Body of pancreas (tissue), 4 donors: ENCODE data around the gene SLC39A8. TPM values are rescaled to one million over a fixed set of nuclear protein-coding genes. Genes with fewer than 3 reads are reported as not detected.

Experiments
- ATAC-seq: fragments of 150-250 bp; one replicate; pipeline ENCODE4 v1.9.1; 2016
- DNase-seq, 4 donors: peaks; one replicate each; pipeline ENCODE4 v3.0.0-alpha.2; 2019
- H3K27ac ChIP-seq, 4 donors: fragments of 200-600 bp; sonication (generic); 1 replicate in 3 of 4; 2 replicates in 1 of 4; pipeline versions ENCODE4 v1.5.1 to v1.6.1; 2016 to 2019; ENCODE audit warnings: mild to moderate bottlenecking in 1 of 4, mixed read lengths in 1 of 4, moderate library complexity in 1 of 4
- H3K27me3 ChIP-seq, 2 donors: fragments of 200-600 bp; sonication (generic); one replicate each; pipeline ENCODE4 v1.6.0; 2016; ENCODE audit warnings: mild to moderate bottlenecking in 1 of 2
- H3K36me3 ChIP-seq, 2 donors: fragments of 200-600 bp; sonication (generic); replicated peaks in 1 of 2; 2 replicates each; pipeline ENCODE4 v1.5.1; 2016; ENCODE audit warnings: low read depth in 2 of 2; ENCODE audit not compliant: insufficient read depth in 1 of 2
- H3K4me1 ChIP-seq: fragments of 200-600 bp; sonication (generic); one replicate; pipeline ENCODE4 v1.6.0; 2016
- H3K4me3 ChIP-seq, 2 donors: fragments of 200-600 bp; sonication (generic); 1 replicate in 1 of 2; 2 replicates in 1 of 2; pipeline ENCODE4 v1.5.1; 2016 to 2019
- H3K9me3 ChIP-seq, 3 donors: fragments of 200-600 bp; sonication (generic); 1 replicate in 2 of 3; 2 replicates in 1 of 3; pipeline ENCODE4 v1.5.1; 2016
- CTCF ChIP-seq, 7 experiments: fragments of 450-650 bp in 4 of 7; fragments of 200-600 bp in 3 of 7; sonication (generic) in 3 of 7; IDR thresholded peaks; one replicate each; pipeline ENCODE4 v1.5.1; 2016 to 2019; ENCODE audit warnings: antibody characterized with exemption in 7 of 7
- POLR2A ChIP-seq, 3 donors: fragments of 450-650 bp; IDR thresholded peaks; one replicate each; pipeline ENCODE4 v1.6.1; 2016; ENCODE audit warnings: antibody characterized with exemption in 3 of 3, mild to moderate bottlenecking in 2 of 3
- WGBS, 2 donors: methylation state at CpG; one replicate each; pipeline ENCODE4 v1.1.5; 2017; 5-methylcytosine and 5-hydroxymethylcytosine counted together
- intact Hi-C: fragments of 100-400 bp; cut with DNase I; formaldehyde crosslinking; loops from one replicate; pipeline ENCODE4 v1.15.1; 2023
- total RNA-seq, 2 donors: library from RNA; depleted of rRNA; stranded (reverse); fragments of >200 nt; gene quantifications; one replicate each; pipeline ENCODE4 v1.1.0, GENCODE V29; 2016

Gene SLC39A8
- total RNA-seq, 2 donors from 2014 or later, result 35.6 to 56.0 TPM

- H3K4me3 ChIP-seq, result no peak overlapping the region
- no peaks in the 10 kb centered on the region for H3K4me1 ChIP-seq
- H3K36me3 ChIP-seq, result no peaks in the 10 kb centered on the region
- peaks cover 0 to 3% (median 0%) of the 10 kb centered on the region in 3 donors for H3K9me3 ChIP-seq
- H3K27me3 ChIP-seq, result no peaks in the 10 kb centered on the region
- no peak for ATAC-seq
- intact Hi-C loops, result no loop called here
- no peak overlapping the region for H3K27ac ChIP-seq
- no peak for TF ChIP-seq CTCF (IDR thresholded peaks at IDR 0.05)
- TF ChIP-seq POLR2A (IDR thresholded peaks at IDR 0.05), result no peak
- DNase-seq, result no peak
- WGBS, 2 donors, result 63 to 81% methylated on average over 1 of the region's 1 CpG
Measured at GRCh38 chr4:102223461-102223860, 121.8 kb downstream of the SLC39A8 start.

GRCh38 chr4:102222838-102223409, 122.4 kb downstream of the SLC39A8 start:
- H3K27ac ChIP-seq, result no peak overlapping the region
- no peaks in the 10 kb centered on the region for H3K27me3 ChIP-seq
- H3K4me1 ChIP-seq, result no peaks in the 10 kb centered on the region
- no peak for DNase-seq
- TF ChIP-seq CTCF (IDR thresholded peaks at IDR 0.05), result no peak
- TF ChIP-seq POLR2A (IDR thresholded peaks at IDR 0.05), result no peak
- intact Hi-C loops, result no loop called here
- 37 to 41% methylated on average over 1 of the region's 1 CpG for WGBS, 2 donors
- H3K4me3 ChIP-seq, result no peak overlapping the region
- ATAC-seq, result no peak
- H3K36me3 ChIP-seq, result no peaks in the 10 kb centered on the region
- peaks cover 0 to 3% (median 0%) of the 10 kb centered on the region in 3 donors for H3K9me3 ChIP-seq

- Histone ChIP-seq H3K4me3 (no peak overlapping the region), H3K9me3 (no peaks in the 10 kb centered on the region), H3K4me1 (no peaks in the 10 kb centered on the region), H3K27ac (no peak overlapping the region), H3K27me3 (no peaks in the 10 kb centered on the region), H3K36me3 (no peaks in the 10 kb centered on the region)
- intact Hi-C loops, result no loop called here
- ATAC-seq (no peak), DNase-seq (no peak)
- no peak for TF ChIP-seq POLR2A (IDR thresholded peaks at IDR 0.05)
- TF ChIP-seq CTCF (IDR thresholded peaks at IDR 0.05), result no peak
- WGBS, 2 donors, result 46 to 54% methylated on average over 4 of the region's 4 CpGs
Measured at GRCh38 chr4:102219129-102219528, 126.2 kb downstream of the SLC39A8 start.

GRCh38 chr4:102218656-102219055, 126.6 kb downstream of the SLC39A8 start:
- intact Hi-C loops, result no loop called here
- Histone ChIP-seq H3K36me3 (no peaks in the 10 kb centered on the region), H3K9me3 (no peaks in the 10 kb centered on the region), H3K27me3 (no peaks in the 10 kb centered on the region), H3K27ac (no peak overlapping the region), H3K4me3 (no peak overlapping the region), H3K4me1 (no peaks in the 10 kb centered on the region)
- no peak for ATAC-seq
- 55 to 66% methylated on average over 3 of the region's 3 CpGs for WGBS, 2 donors
- no peak for TF ChIP-seq CTCF (IDR thresholded peaks at IDR 0.05)
- TF ChIP-seq POLR2A (IDR thresholded peaks at IDR 0.05), result no peak
- DNase-seq, result no peak

GRCh38 chr4:102217775-102218355, 127.4 kb downstream of the SLC39A8 start:
- Histone ChIP-seq H3K9me3 (no peaks in the 10 kb centered on the region), H3K4me3 (no peak overlapping the region), H3K27me3 (no peaks in the 10 kb centered on the region), H3K27ac (no peak overlapping the region), H3K36me3 (no peaks in the 10 kb centered on the region), H3K4me1 (no peaks in the 10 kb centered on the region)
- intact Hi-C loops, result no loop called here
- no peak for ATAC-seq
- WGBS, 2 donors, result 75% methylated on average over 1 of the region's 1 CpG; no CpG with 5 or more reads in 1 of the 2 donors
- DNase-seq, result no peak
- TF ChIP-seq POLR2A (IDR thresholded peaks at IDR 0.05) (no peak), CTCF (IDR thresholded peaks at IDR 0.05) (no peak)
